Inflammatory macrophage treated with lipopolysaccharide for 4 hours (primary cell): ENCODE measurements around the gene CCNA2.

Experiments used
- DNase-seq: peaks from one replicate; pipeline ENCODE4 v3.0.0-alpha.2; 2020

CCNA2 gene

GRCh38 chr4:121771869-121772268 is 51.8 kb downstream of the CCNA2 start:
- no peak for DNase-seq

GRCh38 chr4:121769341-121769740 is 54.3 kb downstream of the CCNA2 start:
- DNase-seq: no peak

GRCh38 chr4:121767166-121767565 is 56.5 kb downstream of the CCNA2 start:
- DNase-seq: no peak
